Measurements from ENCODE around the gene RAD51B.

- TF ChIP-seq POLR2A (IDR thresholded peaks at IDR 0.05) (no peak), POLR2AphosphoS5 (IDR thresholded peaks at IDR 0.05) (no peak), EP300 (IDR thresholded peaks at IDR 0.05; ENCODE audit: low read depth) (no peak)
- TF ChIP-seq, protein P1, sequence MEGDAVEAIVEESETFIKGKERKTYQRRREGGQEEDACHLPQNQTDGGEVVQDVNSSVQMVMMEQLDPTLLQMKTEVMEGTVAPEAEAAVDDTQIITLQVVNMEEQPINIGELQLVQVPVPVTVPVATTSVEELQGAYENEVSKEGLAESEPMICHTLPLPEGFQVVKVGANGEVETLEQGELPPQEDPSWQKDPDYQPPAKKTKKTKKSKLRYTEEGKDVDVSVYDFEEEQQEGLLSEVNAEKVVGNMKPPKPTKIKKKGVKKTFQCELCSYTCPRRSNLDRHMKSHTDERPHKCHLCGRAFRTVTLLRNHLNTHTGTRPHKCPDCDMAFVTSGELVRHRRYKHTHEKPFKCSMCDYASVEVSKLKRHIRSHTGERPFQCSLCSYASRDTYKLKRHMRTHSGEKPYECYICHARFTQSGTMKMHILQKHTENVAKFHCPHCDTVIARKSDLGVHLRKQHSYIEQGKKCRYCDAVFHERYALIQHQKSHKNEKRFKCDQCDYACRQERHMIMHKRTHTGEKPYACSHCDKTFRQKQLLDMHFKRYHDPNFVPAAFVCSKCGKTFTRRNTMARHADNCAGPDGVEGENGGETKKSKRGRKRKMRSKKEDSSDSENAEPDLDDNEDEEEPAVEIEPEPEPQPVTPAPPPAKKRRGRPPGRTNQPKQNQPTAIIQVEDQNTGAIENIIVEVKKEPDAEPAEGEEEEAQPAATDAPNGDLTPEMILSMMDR (IDR thresholded peaks at IDR 0.05): no peak
Measured at GRCh38 chr14:68222726-68223125, 403.1 kb downstream of the RAD51B start.
